Spleen (tissue), 7 donors: Measurements from ENCODE around the gene KRTAP12-4.

ENCODE experiments used
- POLR2AphosphoS5 ChIP-seq, 3 donors: sonication (generic); formaldehyde crosslinking; IDR thresholded peaks; one replicate each; pipeline ENCODE4 v1.5.1; 2017; ENCODE audit warnings: antibody characterized with exemption in 3 of 3
- TF ChIP-seq, protein P1 (sequence below), 11 experiments: fragments of 200-600 bp in 7 of 11; fragments of 450-650 bp in 4 of 11; sonication (generic) in 4 of 11; IDR thresholded peaks in 8 of 11; conservative IDR thresholded peaks in 3 of 11; 1 replicate in 7 of 11; 2 replicates in 4 of 11; pipeline versions ENCODE4 v1.4.0 to v1.8.0; 2016 to 2021; ENCODE audit warnings: antibody characterized with exemption in 11 of 11, inconsistent platforms in 4 of 11, mild to moderate bottlenecking in 1 of 11
- donor health status: DM: no; HTN: no; CAD: no; lungs with moderate emphysema.
- donor health status: DM: no; HTN: no; CAD: no.
- donor health status: DM: no; HTN: no; CAD: no.

DNA sequence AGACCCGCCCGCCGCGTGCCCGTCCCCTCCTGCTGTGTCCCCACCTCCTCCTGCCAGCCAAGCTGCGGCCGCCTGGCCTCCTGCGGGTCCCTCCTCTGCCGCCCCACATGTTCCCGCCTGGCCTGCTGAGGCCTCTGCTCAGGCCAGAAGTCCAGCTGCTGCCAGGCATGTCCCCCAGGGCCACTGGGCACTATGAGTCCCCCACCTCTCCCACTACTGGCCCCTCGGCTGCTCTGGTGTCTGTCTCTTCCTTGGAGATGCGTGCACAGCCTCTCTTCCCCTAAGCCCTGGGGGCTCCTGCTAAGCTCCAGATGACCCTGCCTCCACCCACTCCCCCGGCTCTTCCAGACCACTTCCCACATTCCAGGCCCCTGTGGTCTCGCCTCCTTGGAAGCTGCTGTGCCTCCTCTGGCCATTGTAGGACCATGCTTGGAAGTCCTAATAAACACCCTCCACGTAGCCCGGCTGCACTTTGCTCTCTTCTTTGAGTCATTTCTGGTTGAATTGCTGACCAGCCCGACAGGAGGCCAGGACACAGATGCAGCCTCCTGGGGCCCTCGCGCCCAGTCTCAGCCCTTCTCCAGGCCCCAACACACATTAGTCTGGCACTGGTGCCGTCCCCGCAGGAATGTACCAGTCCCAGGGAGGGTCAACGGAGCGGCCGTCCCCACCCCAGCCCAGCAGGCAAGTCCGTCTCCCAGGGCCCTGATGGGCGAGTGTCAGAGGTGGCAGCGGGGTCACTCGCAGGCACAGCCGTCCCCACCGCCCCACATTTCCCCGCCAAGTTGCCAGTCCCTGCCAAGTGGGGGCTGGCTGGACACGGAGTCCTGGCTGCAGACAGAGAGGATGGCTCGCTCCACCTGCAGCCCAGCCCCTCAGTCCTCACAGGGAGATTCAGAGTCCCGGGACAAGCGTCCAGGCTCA lies 43.6 kb upstream of the KRTAP12-4 start:
- TF ChIP-seq POLR2AphosphoS5 (IDR thresholded peaks at IDR 0.05) = no peak
- TF ChIP-seq, protein P1, sequence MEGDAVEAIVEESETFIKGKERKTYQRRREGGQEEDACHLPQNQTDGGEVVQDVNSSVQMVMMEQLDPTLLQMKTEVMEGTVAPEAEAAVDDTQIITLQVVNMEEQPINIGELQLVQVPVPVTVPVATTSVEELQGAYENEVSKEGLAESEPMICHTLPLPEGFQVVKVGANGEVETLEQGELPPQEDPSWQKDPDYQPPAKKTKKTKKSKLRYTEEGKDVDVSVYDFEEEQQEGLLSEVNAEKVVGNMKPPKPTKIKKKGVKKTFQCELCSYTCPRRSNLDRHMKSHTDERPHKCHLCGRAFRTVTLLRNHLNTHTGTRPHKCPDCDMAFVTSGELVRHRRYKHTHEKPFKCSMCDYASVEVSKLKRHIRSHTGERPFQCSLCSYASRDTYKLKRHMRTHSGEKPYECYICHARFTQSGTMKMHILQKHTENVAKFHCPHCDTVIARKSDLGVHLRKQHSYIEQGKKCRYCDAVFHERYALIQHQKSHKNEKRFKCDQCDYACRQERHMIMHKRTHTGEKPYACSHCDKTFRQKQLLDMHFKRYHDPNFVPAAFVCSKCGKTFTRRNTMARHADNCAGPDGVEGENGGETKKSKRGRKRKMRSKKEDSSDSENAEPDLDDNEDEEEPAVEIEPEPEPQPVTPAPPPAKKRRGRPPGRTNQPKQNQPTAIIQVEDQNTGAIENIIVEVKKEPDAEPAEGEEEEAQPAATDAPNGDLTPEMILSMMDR (IDR thresholded peaks at IDR 0.05 in 8 of 11, conservative IDR thresholded peaks at IDR 0.05 in 3 of 11) = no peak
